PC-9 (cell line): Measurements from ENCODE around the gene TM9SF1. TPM values are rescaled to one million over a fixed set of nuclear protein-coding genes. Genes with fewer than 3 reads are reported as not detected.

Experiments
- BruUV-seq: library from RNA; stranded (reverse); fragments of 400-500 nt; replicated peaks from 2 replicates; lab custom pipeline; 2021; lab: Mats Ljungman, UMichigan
- CTCF ChIA-PET: fragments of 300-600 bp; sonication (Branson Sonifier 250); formaldehyde crosslinking; loops from one replicate; lab custom pipeline; 2022; ENCODE audit warnings: antibody characterized with exemption; lab: Charles Lee
- POLR2A ChIA-PET: fragments of 300-600 bp; sonication (Branson Sonifier 250); formaldehyde crosslinking; loops from one replicate; lab custom pipeline; 2022; ENCODE audit warnings: antibody characterized with exemption; ENCODE audit not compliant: unreplicated experiment; lab: Charles Lee
- DNase-seq, 2 experiments: peaks; one replicate each; pipeline versions ENCODE4 v3.0.0 to v3.0.0-alpha.2; 2015 to 2022; ENCODE audit warnings: mixed read lengths in 1 of 2
- H2AFZ ChIP-seq: fragments of 200-600 bp; sonication (generic); 2 replicates; pipeline ENCODE4 v1.8.1; 2017; ENCODE audit warnings: antibody characterized with exemption
- H3F3A ChIP-seq: fragments of 200-600 bp; sonication (generic); 2 replicates; pipeline ENCODE4 v1.8.1; 2017; ENCODE audit warnings: antibody characterized with exemption, mild to moderate bottlenecking, low read depth; ENCODE audit not compliant: insufficient read depth
- H3K27ac ChIP-seq: fragments of 200-600 bp; sonication (generic); 2 replicates; pipeline ENCODE4 v1.6.1; 2016; ENCODE audit warnings: mixed run types
- H3K27me3 ChIP-seq: fragments of 200-600 bp; sonication (generic); 2 replicates; pipeline ENCODE4 v1.6.1; 2016; ENCODE audit warnings: low read depth, mixed run types; ENCODE audit not compliant: insufficient read depth
- H3K36me3 ChIP-seq: fragments of 200-600 bp; sonication (generic); 2 replicates; pipeline ENCODE4 v1.6.1; 2016; ENCODE audit warnings: low read depth, mixed run types
- H3K4me1 ChIP-seq: fragments of 200-600 bp; sonication (generic); replicated peaks from 2 replicates; pipeline ENCODE4 v1.6.1; 2016; ENCODE audit warnings: mixed run types; ENCODE audit not compliant: insufficient read depth
- H3K4me2 ChIP-seq: fragments of 200-600 bp; sonication (generic); 2 replicates; pipeline ENCODE4 v1.6.1; 2017; ENCODE audit warnings: mixed run types
- H3K4me3 ChIP-seq: fragments of 200-600 bp; sonication (generic); 2 replicates; pipeline ENCODE4 v1.6.1; 2016; ENCODE audit warnings: mixed run types
- H3K79me2 ChIP-seq: fragments of 200-600 bp; sonication (generic); 2 replicates; pipeline ENCODE4 v1.6.1; 2017; ENCODE audit warnings: low read depth, mixed run types
- H3K9me2 ChIP-seq: fragments of 200-600 bp; sonication (generic); 2 replicates; pipeline ENCODE4 v1.8.1; 2017; ENCODE audit warnings: mild to moderate bottlenecking; ENCODE audit not compliant: insufficient read depth
- H3K9me3 ChIP-seq: fragments of 200-600 bp; sonication (generic); 2 replicates; pipeline ENCODE4 v1.8.1; 2016; ENCODE audit warnings: low read depth; ENCODE audit not compliant: insufficient read depth
- H4K20me1 ChIP-seq: fragments of 200-600 bp; sonication (generic); 2 replicates; pipeline ENCODE4 v1.8.1; 2017; ENCODE audit not compliant: insufficient read depth
- CTCF ChIP-seq: fragments of 200-600 bp; sonication (generic); conservative IDR thresholded peaks from 2 replicates; pipeline ENCODE4 v1.6.1; 2017; ENCODE audit warnings: mixed run types, antibody characterized with exemption, mild to moderate bottlenecking, moderate library complexity
- EZH2 ChIP-seq: fragments of 200-600 bp; sonication (generic); IDR thresholded peaks from 2 replicates; pipeline ENCODE4 v1.8.0; 2017; ENCODE audit warnings: antibody characterized with exemption, low read depth
- intact Hi-C: fragments of 100-400 bp; cut with micrococcal nuclease; formaldehyde crosslinking; loops from one replicate; pipeline ENCODE4 v1.10.0; 2022; ENCODE audit not compliant: unreplicated experiment
- total RNA-seq: library from RNA; stranded (reverse); gene quantifications from 2 replicates; pipeline ENCODE4 v1.2.3, GENCODE V29; 2021

The TM9SF1 gene
- total RNA-seq, 1 experiment from 2014 or later: 37.3 TPM

- peaks cover 13% of the 10 kb centered on the region for H3K4me1 ChIP-seq
- H3K9me3 ChIP-seq: no peaks in the 10 kb centered on the region
- H3K36me3 ChIP-seq: no peaks in the 10 kb centered on the region; the same call in 1 of the 2 replicates
- H3K4me3 ChIP-seq: peak within 1 kb of the TSS; percentile 41; the same call in 1 of the 2 replicates
- no peaks in the 10 kb centered on the region for H3K79me2 ChIP-seq
- ChIA-PET POLR2A (interaction anchor here (0.5 to 0.8 kb wide), 5 partner anchors 20 to 52 kb away, joined by 3 to 5 read pairs (median 3); partner anchors contain the start of genes CHMP4A and EMC9), CTCF (interaction anchor here (0.5 to 1.2 kb wide), 12 partner anchors 10 to 613 kb away, joined by 3 to 13 read pairs (median 4); partner anchors contain the start of genes DCAF11, EMC9, IPO4 and NRL)
- H3K9me2 ChIP-seq: no peaks in the 10 kb centered on the region
- peak; percentile 82 to 95 for DNase-seq
- no peaks in the 10 kb centered on the region for H3K27me3 ChIP-seq
- intact Hi-C loops: loop anchor here (1.0 to 5.0 kb wide), 4 partner anchors 27 to 102 kb away; partner anchors contain the start of genes CHMP4A, IPO4 and PCK2
- H3K27ac ChIP-seq: no peak within 1 kb of the TSS
- BruUV-seq: no TSS peak
- H3F3A ChIP-seq: no peaks in the 10 kb centered on the region; the same call in 1 of the 2 replicates
- peak; percentile 88 for TF ChIP-seq CTCF
- TF ChIP-seq EZH2: no peak
- peak within 1 kb of the TSS; percentile 76 for H3K4me2 ChIP-seq
- no peak within 1 kb of the TSS for H2AFZ ChIP-seq
- no peaks in the 10 kb centered on the region for H4K20me1 ChIP-seq
Observed at GRCh38 chr14:24160850-24161804, 34.1 kb downstream of the TM9SF1 start, which contains the start of gene IRF9. IRF9 (plus strand) TSS chr14:24161265; CDS start chr14:24162145, 880 bp downstream.

- H3K4me1 ChIP-seq: peaks cover 13% of the 10 kb centered on the region
- no peak overlapping the region for H3K4me3 ChIP-seq
- no TSS peak for BruUV-seq
- peak overlapping the region; percentile 14; the same call in 1 of the 2 replicates for H3K4me2 ChIP-seq
- no peaks in the 10 kb centered on the region for H4K20me1 ChIP-seq
- no peaks in the 10 kb centered on the region; the same call in 1 of the 2 replicates for H3K36me3 ChIP-seq
- TF ChIP-seq CTCF (no peak), EZH2 (no peak)
- no peak overlapping the region for H3K27ac ChIP-seq
- POLR2A ChIA-PET: interaction anchor here (0.5 to 0.6 kb wide), 2 partner anchors 21 to 53 kb away, joined by 3 read pairs; partner anchors contain the start of gene CHMP4A
- H2AFZ ChIP-seq: no peak overlapping the region
- H3K79me2 ChIP-seq: no peaks in the 10 kb centered on the region
- no peaks in the 10 kb centered on the region for H3K27me3 ChIP-seq
- no peaks in the 10 kb centered on the region for H3K9me2 ChIP-seq
- no peaks in the 10 kb centered on the region; the same call in 1 of the 2 replicates for H3F3A ChIP-seq
- no peaks in the 10 kb centered on the region for H3K9me3 ChIP-seq
- intact Hi-C loops: loop anchor here (2.0 to 5.0 kb wide), 2 partner anchors 68 to 102 kb away; partner anchors contain the start of gene PCK2
- CTCF ChIA-PET: interaction anchor here (1.2 kb wide), 2 partner anchors 24 to 52 kb away, joined by 5 to 6 read pairs; partner anchors contain the start of gene PSME1
- no peak for DNase-seq
Observed at GRCh38 chr14:24160499-24160849, 34.8 kb downstream of the TM9SF1 start.
